Gastrocnemius medialis (tissue), 4 donors: ENCODE results near the gene FBLN2. TPM values are rescaled to one million over a fixed set of nuclear protein-coding genes. Genes with fewer than 3 reads are reported as not detected.

Experiments used
- ATAC-seq, 2 donors: fragments of 150-250 bp; one replicate each; pipeline ENCODE4 v1.9.1; 2016
- DNase-seq, 2 donors: peaks; one replicate each; pipeline ENCODE4 v3.0.0-alpha.2; 2019
- H3K27ac ChIP-seq, 4 donors: fragments of 200-600 bp; sonication (generic); 1 replicate in 1 of 4; 2 replicates in 3 of 4; pipeline ENCODE4 v1.5.1; 2016 to 2018; ENCODE audit warnings: mild to moderate bottlenecking in 2 of 4, moderate library complexity in 1 of 4
- H3K27me3 ChIP-seq, 3 donors: fragments of 200-600 bp; sonication (generic) in 2 of 3; 1 replicate in 1 of 3; 2 replicates in 2 of 3; pipeline versions ENCODE4 v1.5.1 to v1.6.0; 2016 to 2019; ENCODE audit warnings: mild to moderate bottlenecking in 1 of 3, moderate library complexity in 1 of 3
- H3K36me3 ChIP-seq, 2 donors: fragments of 200-600 bp; sonication (generic) in 1 of 2; one replicate each; pipeline ENCODE4 v1.5.1; 2017 to 2018
- H3K4me1 ChIP-seq, 2 donors: fragments of 200-600 bp; sonication (generic) in 1 of 2; one replicate each; pipeline ENCODE4 v1.5.1; 2016 to 2017; ENCODE audit warnings: mild to moderate bottlenecking in 2 of 2
- H3K4me3 ChIP-seq, 4 donors: fragments of 200-600 bp; sonication (generic) in 3 of 4; 1 replicate in 1 of 4; 2 replicates in 3 of 4; pipeline ENCODE4 v1.5.1; 2016 to 2019; ENCODE audit warnings: mild to moderate bottlenecking in 2 of 4
- H3K9me3 ChIP-seq, 3 donors: fragments of 200-600 bp; sonication (generic) in 2 of 3; 1 replicate in 1 of 3; 2 replicates in 2 of 3; pipeline ENCODE4 v1.5.1; 2016 to 2019
- POLR2A ChIP-seq, 2 donors: fragments of 450-650 bp; IDR thresholded peaks; one replicate each; pipeline ENCODE4 v1.6.1; 2017; ENCODE audit warnings: antibody characterized with exemption in 2 of 2, mild to moderate bottlenecking in 2 of 2, moderate library complexity in 2 of 2
- in situ Hi-C, 4 donors: fragments of 200-750 bp; cut with MboI; loops; one replicate each; pipeline versions ENCODE4 v1.15.0 to v1.8.0; 2017; ENCODE audit warnings: low sequenced_read_pairs in 4 of 4
- intact Hi-C: fragments of 100-400 bp; cut with DNase I; formaldehyde crosslinking; loops from one replicate; pipeline ENCODE4 v1.15.1; 2023; ENCODE audit warnings: low total_unique reads
- total RNA-seq, 4 donors: library from RNA; depleted of rRNA; stranded (reverse); fragments of >200 nt; gene quantifications; one replicate each; pipeline versions ENCODE4 v1.1.0 to v1.2.3, GENCODE V29; 2016
- TF ChIP-seq, protein P1 (sequence below), 5 experiments: fragments of 450-650 bp in 3 of 5; fragments of 200-600 bp in 2 of 5; sonication (generic) in 2 of 5; IDR thresholded peaks in 4 of 5; conservative IDR thresholded peaks in 1 of 5; 1 replicate in 4 of 5; 2 replicates in 1 of 5; pipeline ENCODE4 v1.5.1; 2016 to 2019; ENCODE audit warnings: antibody characterized with exemption in 5 of 5, mild to moderate bottlenecking in 3 of 5, moderate library complexity in 3 of 5

The FBLN2 gene
- total RNA-seq, 4 donors from 2014 or later: 28.9 to 45.7 (median 34.0) TPM

DNA sequence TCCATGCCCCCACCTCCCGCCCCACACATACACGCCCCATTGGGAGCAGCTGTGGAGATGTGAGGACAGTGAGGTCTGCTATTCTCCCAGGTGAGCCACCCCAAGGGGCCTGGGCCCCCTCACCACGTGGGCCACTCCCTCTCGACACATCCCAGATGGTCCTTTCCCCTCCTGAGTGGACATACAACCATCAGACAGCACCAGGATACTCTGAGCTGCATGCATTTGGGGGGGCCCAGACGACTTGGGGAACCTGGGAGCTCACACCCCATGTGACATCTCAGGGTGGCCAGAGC is 17.5 kb downstream of the FBLN2 start:
- no peak for ATAC-seq
- Histone ChIP-seq H3K36me3 (no peaks in the 10 kb centered on the region), H3K27me3 (no peaks in the 10 kb centered on the region), H3K27ac (no peak overlapping the region), H3K4me1 (no peaks in the 10 kb centered on the region), H3K9me3 (no peaks in the 10 kb centered on the region), H3K4me3 (no peak overlapping the region)
- no peak for TF ChIP-seq POLR2A (IDR thresholded peaks at IDR 0.05)
- TF ChIP-seq, protein P1, sequence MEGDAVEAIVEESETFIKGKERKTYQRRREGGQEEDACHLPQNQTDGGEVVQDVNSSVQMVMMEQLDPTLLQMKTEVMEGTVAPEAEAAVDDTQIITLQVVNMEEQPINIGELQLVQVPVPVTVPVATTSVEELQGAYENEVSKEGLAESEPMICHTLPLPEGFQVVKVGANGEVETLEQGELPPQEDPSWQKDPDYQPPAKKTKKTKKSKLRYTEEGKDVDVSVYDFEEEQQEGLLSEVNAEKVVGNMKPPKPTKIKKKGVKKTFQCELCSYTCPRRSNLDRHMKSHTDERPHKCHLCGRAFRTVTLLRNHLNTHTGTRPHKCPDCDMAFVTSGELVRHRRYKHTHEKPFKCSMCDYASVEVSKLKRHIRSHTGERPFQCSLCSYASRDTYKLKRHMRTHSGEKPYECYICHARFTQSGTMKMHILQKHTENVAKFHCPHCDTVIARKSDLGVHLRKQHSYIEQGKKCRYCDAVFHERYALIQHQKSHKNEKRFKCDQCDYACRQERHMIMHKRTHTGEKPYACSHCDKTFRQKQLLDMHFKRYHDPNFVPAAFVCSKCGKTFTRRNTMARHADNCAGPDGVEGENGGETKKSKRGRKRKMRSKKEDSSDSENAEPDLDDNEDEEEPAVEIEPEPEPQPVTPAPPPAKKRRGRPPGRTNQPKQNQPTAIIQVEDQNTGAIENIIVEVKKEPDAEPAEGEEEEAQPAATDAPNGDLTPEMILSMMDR (IDR thresholded peaks at IDR 0.05 in 4 of 5, conservative IDR thresholded peaks at IDR 0.05 in 1 of 5): no peak
- in situ Hi-C loops (no loop called here), intact Hi-C loops (no loop called here)
- DNase-seq: no peak

DNA sequence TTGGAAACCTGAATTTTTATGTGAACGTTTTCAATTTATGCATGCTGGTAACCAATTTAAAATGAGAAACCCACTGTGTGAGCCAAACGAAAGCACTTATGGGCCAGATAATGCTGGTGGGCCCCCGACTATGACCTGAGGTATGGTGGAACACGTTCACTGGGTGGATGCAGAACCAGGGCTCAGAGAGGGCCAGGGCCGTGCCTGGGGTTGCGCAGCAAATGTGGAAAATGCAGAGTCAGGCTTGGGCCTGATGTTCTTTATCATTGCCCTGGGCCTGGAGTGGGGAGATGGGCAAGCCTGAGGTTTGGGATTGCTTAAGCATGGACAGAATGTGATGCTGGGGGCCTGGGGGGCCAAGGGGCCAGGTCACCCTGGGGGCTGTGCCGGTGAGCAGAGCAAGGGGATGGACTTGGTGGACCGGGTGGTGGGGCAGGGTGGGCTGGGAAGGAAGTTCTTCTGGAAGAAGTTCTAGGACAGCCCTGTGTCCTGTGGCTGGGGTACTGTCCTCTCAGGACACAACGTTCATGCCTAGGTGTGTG is 17.9 kb downstream of the FBLN2 start:
- Histone ChIP-seq H3K27ac (no peak overlapping the region), H3K27me3 (no peaks in the 10 kb centered on the region), H3K36me3 (no peaks in the 10 kb centered on the region), H3K4me3 (no peak overlapping the region), H3K4me1 (no peaks in the 10 kb centered on the region), H3K9me3 (no peaks in the 10 kb centered on the region)
- no peak for TF ChIP-seq POLR2A (IDR thresholded peaks at IDR 0.05)
- TF ChIP-seq, protein P1 (IDR thresholded peaks at IDR 0.05 in 4 of 5, conservative IDR thresholded peaks at IDR 0.05 in 1 of 5): no peak
- no peak for DNase-seq
- no peak for ATAC-seq
- in situ Hi-C loops: no loop called here
- intact Hi-C loops: no loop called here

DNA sequence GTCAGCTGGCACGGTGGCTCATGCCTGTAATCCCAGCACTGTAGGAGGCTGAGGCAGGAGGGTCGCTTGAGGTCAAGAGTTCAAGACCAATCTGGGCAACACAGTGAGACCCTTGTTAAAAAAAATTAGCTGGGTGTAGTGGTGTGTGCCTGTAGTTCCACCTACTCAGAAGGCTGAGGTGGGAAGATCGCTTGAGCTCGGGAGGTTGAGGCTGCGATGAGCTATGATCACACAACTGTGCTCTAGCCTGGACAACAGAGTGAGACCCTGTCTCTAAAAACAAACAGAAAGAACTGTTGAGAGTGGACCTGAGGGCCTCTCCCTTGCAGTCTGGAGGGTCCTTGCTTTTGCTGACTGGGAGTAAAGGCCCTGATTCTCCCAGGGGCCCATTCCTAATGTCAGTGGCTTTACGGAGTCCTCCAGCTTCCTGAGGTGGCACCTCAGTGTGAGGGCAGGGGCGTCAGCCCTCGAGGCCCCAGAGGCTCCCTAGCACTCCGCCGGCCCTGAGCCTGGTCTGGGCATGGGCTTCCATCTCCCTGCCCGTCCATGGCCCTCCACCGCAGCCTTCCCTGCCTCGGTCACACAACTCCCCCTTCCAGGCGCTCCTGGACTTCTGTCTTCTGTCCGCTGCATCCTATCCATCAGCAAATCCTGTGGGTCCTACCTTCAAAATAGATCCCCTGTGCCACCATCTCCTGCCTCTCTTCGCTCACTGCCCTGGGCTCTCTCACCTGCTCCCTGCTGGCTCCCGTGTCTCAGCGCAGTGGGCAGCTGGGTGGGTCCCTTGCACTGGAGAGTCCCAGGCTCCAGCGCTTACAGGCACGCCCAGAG is 19.0 kb downstream of the FBLN2 start:
- DNase-seq: no peak
- in situ Hi-C loops (no loop called here), intact Hi-C loops (no loop called here)
- TF ChIP-seq, protein P1 (IDR thresholded peaks at IDR 0.05 in 4 of 5, conservative IDR thresholded peaks at IDR 0.05 in 1 of 5): no peak
- no peak for TF ChIP-seq POLR2A (IDR thresholded peaks at IDR 0.05)
- Histone ChIP-seq H3K27me3 (no peaks in the 10 kb centered on the region), H3K9me3 (no peaks in the 10 kb centered on the region), H3K4me1 (no peaks in the 10 kb centered on the region), H3K36me3 (no peaks in the 10 kb centered on the region), H3K27ac (no peak overlapping the region), H3K4me3 (no peak overlapping the region)
- ATAC-seq: no peak

DNA sequence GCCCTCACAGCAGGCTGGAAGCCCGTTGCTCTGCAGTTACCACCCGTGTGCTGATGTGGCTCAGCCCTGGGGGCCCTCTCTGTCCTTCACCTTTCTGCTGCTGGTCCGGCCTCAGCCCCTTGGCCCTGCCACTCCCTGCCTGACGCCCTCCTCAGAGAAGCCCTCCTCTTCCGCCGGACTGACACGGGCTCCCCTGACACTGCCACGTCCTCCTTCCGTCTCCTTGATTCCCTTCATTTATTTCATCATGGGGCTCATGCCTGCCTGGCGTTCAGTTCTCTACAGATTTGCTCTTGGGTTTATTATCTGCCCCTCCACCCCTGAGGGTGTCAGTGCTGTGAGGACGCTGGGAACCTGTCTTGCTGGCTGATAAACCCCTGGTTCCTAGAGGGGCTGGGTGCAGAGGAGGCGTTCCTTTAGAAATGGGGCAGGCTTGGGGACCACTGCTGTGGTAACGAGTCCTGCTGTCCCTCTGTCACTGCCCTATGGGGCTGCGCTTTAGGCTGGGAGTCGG is 19.6 kb downstream of the FBLN2 start:
- in situ Hi-C loops: no loop called here
- intact Hi-C loops: no loop called here
- TF ChIP-seq POLR2A (IDR thresholded peaks at IDR 0.05): no peak
- TF ChIP-seq, protein P1 (IDR thresholded peaks at IDR 0.05 in 4 of 5, conservative IDR thresholded peaks at IDR 0.05 in 1 of 5): no peak
- no peak for DNase-seq
- no peak for ATAC-seq
- Histone ChIP-seq H3K27me3 (no peaks in the 10 kb centered on the region), H3K4me1 (no peaks in the 10 kb centered on the region), H3K27ac (no peak overlapping the region), H3K36me3 (no peaks in the 10 kb centered on the region), H3K9me3 (no peaks in the 10 kb centered on the region), H3K4me3 (no peak overlapping the region)
